ENCODE results near the gene RAB38. TPM values are rescaled to one million over a fixed set of nuclear protein-coding genes. Genes with fewer than 3 reads are reported as not detected.

The RAB38 gene
- total RNA-seq, 1 donor from 2014 or later, result 192 TPM

DNA sequence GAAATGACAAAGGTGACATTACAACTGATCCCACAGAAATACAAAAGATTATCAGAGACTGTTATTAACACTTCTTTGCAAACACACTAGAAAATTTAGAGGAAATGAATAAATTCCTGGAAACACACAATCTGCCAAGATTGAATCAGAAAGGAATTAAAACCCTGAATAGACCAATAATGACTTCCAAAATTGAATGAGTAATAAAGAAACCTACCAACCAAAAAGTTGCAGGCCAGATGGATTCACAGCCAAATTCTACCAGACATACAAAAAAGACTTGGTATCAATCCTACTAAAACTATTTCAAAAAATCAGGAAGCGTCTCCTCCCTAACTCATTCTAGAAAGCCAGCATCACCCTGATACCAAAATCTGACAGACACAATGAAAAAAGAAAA lies 17.2 kb downstream of the RAB38 start:
- TF ChIP-seq, protein P1, sequence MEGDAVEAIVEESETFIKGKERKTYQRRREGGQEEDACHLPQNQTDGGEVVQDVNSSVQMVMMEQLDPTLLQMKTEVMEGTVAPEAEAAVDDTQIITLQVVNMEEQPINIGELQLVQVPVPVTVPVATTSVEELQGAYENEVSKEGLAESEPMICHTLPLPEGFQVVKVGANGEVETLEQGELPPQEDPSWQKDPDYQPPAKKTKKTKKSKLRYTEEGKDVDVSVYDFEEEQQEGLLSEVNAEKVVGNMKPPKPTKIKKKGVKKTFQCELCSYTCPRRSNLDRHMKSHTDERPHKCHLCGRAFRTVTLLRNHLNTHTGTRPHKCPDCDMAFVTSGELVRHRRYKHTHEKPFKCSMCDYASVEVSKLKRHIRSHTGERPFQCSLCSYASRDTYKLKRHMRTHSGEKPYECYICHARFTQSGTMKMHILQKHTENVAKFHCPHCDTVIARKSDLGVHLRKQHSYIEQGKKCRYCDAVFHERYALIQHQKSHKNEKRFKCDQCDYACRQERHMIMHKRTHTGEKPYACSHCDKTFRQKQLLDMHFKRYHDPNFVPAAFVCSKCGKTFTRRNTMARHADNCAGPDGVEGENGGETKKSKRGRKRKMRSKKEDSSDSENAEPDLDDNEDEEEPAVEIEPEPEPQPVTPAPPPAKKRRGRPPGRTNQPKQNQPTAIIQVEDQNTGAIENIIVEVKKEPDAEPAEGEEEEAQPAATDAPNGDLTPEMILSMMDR (IDR thresholded peaks at IDR 0.05; ENCODE audit: insufficient read depth, low read length, severe bottlenecking), result no peak
- FAIRE-seq (no peak), DNase-seq (ENCODE audit: low read depth) (no peak)
- Histone ChIP-seq H3K27me3 (ENCODE audit: control insufficient read depth, insufficient read depth, low read length) (no peaks in the 10 kb centered on the region), H3K4me3 (ENCODE audit: low read depth, low read length) (no peak overlapping the region), H3K36me3 (ENCODE audit: control insufficient read depth, insufficient read depth, low read length) (peaks cover 6% of the 10 kb centered on the region)

DNA sequence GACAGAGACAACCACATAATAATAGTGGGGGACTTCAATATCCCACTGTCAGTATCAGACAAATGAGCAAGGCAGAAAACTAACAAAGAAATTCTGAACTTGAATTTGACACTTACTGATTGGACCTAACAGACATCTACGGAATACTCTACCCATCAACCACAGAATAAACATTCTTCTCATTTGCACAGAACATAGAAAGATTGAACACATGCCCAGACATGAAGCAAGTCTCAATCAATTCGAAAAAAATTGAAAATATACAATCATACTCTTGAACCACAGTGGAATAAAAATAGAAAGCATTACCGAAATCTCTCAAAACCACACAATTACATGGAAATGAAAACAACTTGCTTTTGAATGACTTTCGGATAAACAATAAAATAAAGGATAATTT lies 17.9 kb downstream of the RAB38 start:
- no peak overlapping the region for H3K4me3 ChIP-seq (ENCODE audit: low read depth, low read length)
- DNase-seq (ENCODE audit: low read depth) (no peak), FAIRE-seq (no peak)
- peaks cover 5% of the 10 kb centered on the region for H3K36me3 ChIP-seq (ENCODE audit: control insufficient read depth, insufficient read depth, low read length)
- no peaks in the 10 kb centered on the region for H3K27me3 ChIP-seq (ENCODE audit: control insufficient read depth, insufficient read depth, low read length)
- TF ChIP-seq, protein P1 (IDR thresholded peaks at IDR 0.05; ENCODE audit: insufficient read depth, low read length, severe bottlenecking), result no peak

DNA sequence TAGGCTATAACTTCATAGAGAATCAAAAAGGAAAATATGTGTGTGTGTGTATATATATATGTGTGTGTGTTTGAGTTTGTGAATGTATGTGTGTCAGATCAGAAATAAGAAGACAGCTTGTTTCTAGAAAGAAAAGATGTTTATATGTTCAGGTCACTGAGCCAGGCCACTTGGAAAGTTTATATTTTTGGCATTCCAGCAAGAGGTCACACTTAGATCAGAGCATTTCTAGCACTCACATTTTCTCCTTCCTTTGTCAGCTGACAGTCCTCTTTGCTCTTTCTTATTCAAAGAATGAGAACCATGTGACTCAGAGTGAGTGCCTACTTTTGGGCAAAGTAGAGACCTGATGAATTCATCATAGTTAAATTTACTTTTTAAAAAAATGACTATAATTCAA lies 22.9 kb downstream of the RAB38 start:
- H3K27me3 ChIP-seq (ENCODE audit: control insufficient read depth, insufficient read depth, low read length), result no peaks in the 10 kb centered on the region
- peaks cover 14% of the 10 kb centered on the region for H3K36me3 ChIP-seq (ENCODE audit: control insufficient read depth, insufficient read depth, low read length)
- TF ChIP-seq, protein P1 (IDR thresholded peaks at IDR 0.05; ENCODE audit: insufficient read depth, low read length, severe bottlenecking), result no peak
- DNase-seq (ENCODE audit: low read depth) (no peak), FAIRE-seq (no peak)
- H3K4me3 ChIP-seq (ENCODE audit: low read depth, low read length), result no peak overlapping the region

DNA sequence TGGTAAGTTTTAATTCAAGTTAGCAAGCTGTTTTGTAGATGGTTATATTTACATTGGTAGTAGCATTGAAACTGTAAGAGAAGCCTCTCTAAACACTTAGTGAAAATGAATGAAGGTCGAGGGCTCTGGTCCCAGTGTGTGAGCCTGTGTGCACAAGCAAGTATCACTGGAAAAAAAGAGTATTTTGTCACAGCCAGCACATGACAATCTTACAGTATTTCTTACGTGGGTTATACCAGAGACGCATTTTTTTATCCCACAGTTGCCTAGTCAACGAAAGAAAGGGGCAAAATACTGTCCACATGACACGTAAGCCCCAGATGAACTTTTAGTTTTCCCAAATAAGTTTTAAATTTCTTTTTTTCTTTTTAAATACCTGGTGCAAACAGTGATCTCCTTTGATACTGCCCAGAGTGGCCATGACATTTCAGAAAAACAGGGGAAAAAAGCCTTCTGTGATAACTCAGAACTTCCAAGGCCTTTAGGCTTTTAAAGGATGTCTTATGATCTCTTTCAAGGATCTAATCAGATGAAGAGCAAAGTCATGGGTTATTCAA lies 23.5 kb downstream of the RAB38 start:
- FAIRE-seq (no peak), DNase-seq (ENCODE audit: low read depth) (no peak)
- Histone ChIP-seq H3K4me3 (ENCODE audit: low read depth, low read length) (no peak overlapping the region), H3K36me3 (ENCODE audit: control insufficient read depth, insufficient read depth, low read length) (peaks cover 14% of the 10 kb centered on the region), H3K27me3 (ENCODE audit: control insufficient read depth, insufficient read depth, low read length) (no peaks in the 10 kb centered on the region)
- TF ChIP-seq, protein P1 (IDR thresholded peaks at IDR 0.05; ENCODE audit: insufficient read depth, low read length, severe bottlenecking), result no peak

DNA sequence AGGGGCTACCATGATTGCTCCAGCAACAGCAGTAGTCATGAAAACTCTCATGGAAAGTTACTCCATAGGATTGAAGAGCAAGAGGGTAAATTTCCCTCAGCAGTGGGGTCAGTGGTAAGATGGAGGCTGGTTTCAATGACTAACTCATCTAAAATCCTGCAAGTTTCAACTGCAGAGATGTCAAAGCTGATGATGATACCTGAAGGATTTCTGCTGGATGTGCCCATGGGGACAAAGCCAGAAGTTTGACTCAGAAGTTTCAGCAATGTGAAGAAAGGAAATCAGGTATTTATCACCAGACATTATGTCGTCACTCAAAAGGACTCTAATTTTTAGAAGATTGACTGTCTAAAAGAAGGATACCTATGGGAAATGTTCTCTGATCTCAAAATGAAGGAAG lies 29.1 kb downstream of the RAB38 start:
- Histone ChIP-seq H3K4me3 (ENCODE audit: low read depth, low read length) (no peak overlapping the region), H3K36me3 (ENCODE audit: control insufficient read depth, insufficient read depth, low read length) (peaks cover 26% of the 10 kb centered on the region), H3K27me3 (ENCODE audit: control insufficient read depth, insufficient read depth, low read length) (no peaks in the 10 kb centered on the region)
- DNase-seq (ENCODE audit: low read depth), result peak; percentile 23
- TF ChIP-seq, protein P1 (IDR thresholded peaks at IDR 0.05; ENCODE audit: insufficient read depth, low read length, severe bottlenecking), result no peak
- FAIRE-seq, result no peak

DNA sequence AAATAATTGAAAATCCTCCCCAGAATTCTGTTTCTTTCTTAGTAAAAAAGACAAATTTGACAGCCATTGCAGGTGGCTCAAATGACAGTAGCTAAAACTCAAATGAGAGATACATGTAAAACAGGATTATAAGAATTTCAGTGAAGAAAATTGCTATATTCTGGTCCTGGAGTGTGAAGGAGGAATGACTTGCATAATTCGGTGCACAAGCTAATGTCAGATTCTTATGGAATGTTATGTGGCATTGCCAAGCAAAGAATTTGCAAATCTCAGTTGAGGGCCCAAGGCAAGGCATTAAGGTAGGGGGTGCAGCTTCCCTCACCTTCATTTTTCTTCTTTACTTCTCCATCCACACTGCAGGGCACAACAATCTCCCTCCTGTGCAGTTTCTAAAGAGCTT lies 35.4 kb downstream of the RAB38 start:
- Histone ChIP-seq H3K4me3 (ENCODE audit: low read depth, low read length) (no peak overlapping the region), H3K27me3 (ENCODE audit: control insufficient read depth, insufficient read depth, low read length) (no peaks in the 10 kb centered on the region), H3K36me3 (ENCODE audit: control insufficient read depth, insufficient read depth, low read length) (peaks cover 14% of the 10 kb centered on the region)
- FAIRE-seq (no peak), DNase-seq (ENCODE audit: low read depth) (no peak)
- TF ChIP-seq, protein P1 (IDR thresholded peaks at IDR 0.05; ENCODE audit: insufficient read depth, low read length, severe bottlenecking), result no peak

Measured in bronchial epithelial cell (primary cell).